ENCODE results near the gene GNG10.

The GNG10 gene

DNA sequence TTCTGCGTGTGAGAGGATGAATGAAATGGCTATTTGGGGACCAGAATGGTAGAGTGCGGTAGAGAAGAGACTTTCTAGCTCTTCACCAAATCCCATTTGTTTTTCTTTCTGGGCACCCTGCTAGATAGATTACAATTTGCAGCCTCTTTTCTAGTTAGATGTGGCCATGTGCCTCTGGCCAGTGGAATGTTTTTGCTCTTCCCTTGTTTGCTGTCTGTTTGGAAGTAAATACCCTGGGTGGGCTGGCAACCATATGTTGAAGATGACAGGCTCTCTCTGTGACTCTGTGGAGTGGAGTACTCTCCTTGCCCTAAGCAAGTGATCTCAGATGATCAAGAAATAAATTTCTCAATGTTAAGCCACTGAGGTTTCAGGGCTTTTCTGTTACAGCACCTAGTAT lies 12.9 kb downstream of the GNG10 start:
- TF ChIP-seq GATA2 (IDR thresholded peaks at IDR 0.05; ENCODE audit: low read depth, low read length) = no peak
- no peak for TF ChIP-seq GATA3 (IDR thresholded peaks at IDR 0.05; ENCODE audit: low read depth, low read length)

DNA sequence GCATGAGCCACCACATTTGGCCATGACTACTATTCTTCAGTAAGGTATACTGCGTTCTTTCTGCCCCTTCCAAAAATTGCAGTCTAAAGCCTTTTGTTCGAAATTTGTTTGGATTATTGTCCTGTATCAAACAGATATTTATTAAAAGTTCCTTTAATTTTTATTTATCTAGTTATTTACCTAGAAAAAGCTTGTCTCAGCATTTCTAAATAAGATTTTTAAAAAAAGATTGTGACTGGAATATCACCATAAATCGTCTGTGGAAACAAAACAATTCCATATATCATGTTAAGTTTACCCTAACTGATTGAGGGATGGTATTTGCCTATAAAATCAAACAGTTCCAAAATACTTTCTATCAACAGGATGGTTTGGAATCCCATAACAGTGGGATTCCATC lies 14.7 kb downstream of the GNG10 start:
- TF ChIP-seq GATA3 (IDR thresholded peaks at IDR 0.05; ENCODE audit: low read depth, low read length) (no peak), GATA2 (IDR thresholded peaks at IDR 0.05; ENCODE audit: low read depth, low read length) (no peak)

- TF ChIP-seq GATA3 (IDR thresholded peaks at IDR 0.05; ENCODE audit: low read depth, low read length) = no peak
- TF ChIP-seq GATA2 (IDR thresholded peaks at IDR 0.05; ENCODE audit: low read depth, low read length) = no peak
Measured at GRCh38 chr9:111678293-111678692, 16.9 kb downstream of the GNG10 start.

DNA sequence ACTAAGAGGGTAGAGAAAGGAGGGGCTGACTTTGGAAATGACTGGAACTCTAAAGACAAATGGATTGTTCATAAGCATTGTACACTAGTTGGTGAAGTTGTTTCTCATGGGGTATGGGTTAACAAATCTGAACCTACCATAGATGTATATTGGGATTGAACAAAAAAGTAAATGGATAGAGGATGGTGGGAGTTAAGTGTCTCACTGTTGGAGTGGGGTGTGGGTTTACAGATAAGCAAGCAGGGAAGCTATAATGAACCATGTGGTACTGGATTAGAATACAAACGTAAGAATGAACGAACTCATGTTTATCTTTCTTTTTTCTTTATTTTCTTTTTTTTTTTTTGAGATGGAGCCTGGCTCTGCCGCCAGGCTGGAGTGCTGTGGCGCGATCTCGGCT lies 17.8 kb downstream of the GNG10 start:
- TF ChIP-seq GATA3 (IDR thresholded peaks at IDR 0.05; ENCODE audit: low read depth, low read length) (no peak), GATA2 (IDR thresholded peaks at IDR 0.05; ENCODE audit: low read depth, low read length) (no peak)

DNA sequence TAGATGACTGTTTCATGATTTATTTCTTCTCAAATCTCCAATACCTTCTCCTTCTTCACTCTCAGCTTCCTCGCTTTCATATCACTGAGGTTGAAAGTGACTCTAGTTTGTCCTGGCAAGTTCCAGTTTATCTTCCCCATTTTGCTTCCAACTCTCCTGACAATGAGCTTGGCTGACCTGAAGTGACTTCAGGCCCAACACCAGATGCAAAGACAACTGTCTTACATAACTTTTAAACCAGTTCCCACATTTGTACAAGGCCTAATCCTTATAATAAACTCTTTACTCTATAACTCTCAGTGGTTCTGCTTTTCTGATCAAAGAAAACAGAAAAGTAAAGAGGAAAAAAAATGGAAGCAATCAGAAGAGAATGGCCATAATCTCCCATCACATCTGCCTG lies 22.0 kb downstream of the GNG10 start:
- TF ChIP-seq GATA2 (IDR thresholded peaks at IDR 0.05; ENCODE audit: low read depth, low read length) = no peak
- no peak for TF ChIP-seq GATA3 (IDR thresholded peaks at IDR 0.05; ENCODE audit: low read depth, low read length)

DNA sequence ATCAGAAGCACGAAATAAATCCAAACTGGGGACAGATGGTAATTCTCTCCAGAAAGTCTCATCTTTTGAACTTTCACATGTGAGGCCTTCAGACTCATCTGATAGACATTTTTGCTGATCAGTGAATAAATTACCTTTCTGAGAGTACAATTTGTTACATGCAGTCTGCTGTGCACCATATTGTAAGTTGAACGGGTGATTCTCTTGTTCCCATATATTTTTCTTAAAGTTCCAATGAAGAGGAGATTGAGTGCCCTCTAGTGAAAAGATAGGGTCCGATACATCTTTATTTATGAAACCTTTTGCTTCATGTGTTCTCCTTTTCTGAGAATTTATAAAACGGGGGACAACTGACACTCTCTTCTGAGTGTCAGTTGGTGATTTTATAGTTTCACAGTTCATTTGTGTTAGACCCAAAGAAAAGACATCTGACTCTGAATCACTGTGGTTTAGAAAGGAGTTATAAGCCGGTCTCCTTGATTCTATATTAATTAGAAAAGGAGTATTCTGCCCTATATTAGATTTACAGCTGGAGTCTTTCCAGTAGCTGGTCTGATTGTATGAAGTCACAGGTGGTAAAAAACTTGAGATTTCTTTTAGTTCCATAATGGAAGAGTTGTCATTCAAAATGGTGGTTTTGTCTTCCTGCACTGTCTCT lies 30.4 kb downstream of the GNG10 start:
- TF ChIP-seq GATA3 (IDR thresholded peaks at IDR 0.05; ENCODE audit: low read depth, low read length) = no peak
- TF ChIP-seq GATA2 (IDR thresholded peaks at IDR 0.05; ENCODE audit: low read depth, low read length) = no peak

- TF ChIP-seq GATA2 (IDR thresholded peaks at IDR 0.05; ENCODE audit: low read depth, low read length) = no peak
- no peak for TF ChIP-seq GATA3 (IDR thresholded peaks at IDR 0.05; ENCODE audit: low read depth, low read length)
Measured at GRCh38 chr9:111696796-111697195, 35.4 kb downstream of the GNG10 start.

- TF ChIP-seq GATA2 (IDR thresholded peaks at IDR 0.05; ENCODE audit: low read depth, low read length) = no peak
- no peak for TF ChIP-seq GATA3 (IDR thresholded peaks at IDR 0.05; ENCODE audit: low read depth, low read length)
Measured at GRCh38 chr9:111700776-111701175, 39.4 kb downstream of the GNG10 start.

DNA sequence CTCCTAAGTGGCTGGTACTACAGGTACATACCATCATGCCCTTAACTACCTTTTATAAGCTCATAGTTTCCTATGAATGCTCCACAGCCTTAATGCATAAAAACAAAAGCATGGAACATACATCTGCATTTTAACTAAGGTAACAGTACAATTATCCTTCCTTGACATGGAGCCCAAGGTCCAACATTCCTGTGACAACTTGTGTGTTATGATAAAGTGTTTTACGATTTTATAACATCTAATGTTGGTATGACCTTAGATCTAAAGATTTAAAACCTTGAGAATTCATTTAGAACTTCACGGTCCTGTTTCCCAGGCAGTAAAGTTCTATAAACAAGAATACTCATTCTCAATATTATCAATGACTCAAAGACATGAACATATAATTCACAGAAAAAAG lies 43.1 kb downstream of the GNG10 start:
- TF ChIP-seq GATA3 (IDR thresholded peaks at IDR 0.05; ENCODE audit: low read depth, low read length) (no peak), GATA2 (IDR thresholded peaks at IDR 0.05; ENCODE audit: low read depth, low read length) (no peak)

DNA sequence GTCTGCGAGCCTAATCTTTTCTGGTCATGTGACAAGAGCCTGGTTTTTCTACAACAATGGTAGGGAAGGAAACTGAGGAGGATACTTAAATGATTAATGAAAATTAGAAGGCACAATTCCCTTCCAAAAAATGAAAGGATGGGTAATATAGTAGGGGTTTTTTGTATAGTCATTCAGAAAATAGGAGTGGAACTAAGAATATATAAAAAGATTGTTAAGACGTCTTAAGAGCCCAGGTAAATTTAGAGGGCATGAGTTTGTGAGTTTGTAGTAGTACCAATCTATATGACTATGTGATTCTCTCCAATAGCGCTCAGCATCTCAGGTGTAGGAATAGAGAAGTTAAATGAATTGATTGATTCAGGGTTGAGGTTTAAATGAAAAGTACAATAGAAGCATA lies 50.1 kb downstream of the GNG10 start:
- TF ChIP-seq GATA3 (IDR thresholded peaks at IDR 0.05; ENCODE audit: low read depth, low read length) = no peak
- no peak for TF ChIP-seq GATA2 (IDR thresholded peaks at IDR 0.05; ENCODE audit: low read depth, low read length)

- TF ChIP-seq GATA2 (IDR thresholded peaks at IDR 0.05; ENCODE audit: low read depth, low read length) (no peak), GATA3 (IDR thresholded peaks at IDR 0.05; ENCODE audit: low read depth, low read length) (no peak)
Measured at GRCh38 chr9:111712369-111712768, 51.0 kb downstream of the GNG10 start.

- TF ChIP-seq GATA2 (IDR thresholded peaks at IDR 0.05; ENCODE audit: low read depth, low read length) (no peak), GATA3 (IDR thresholded peaks at IDR 0.05; ENCODE audit: low read depth, low read length) (no peak)
Measured at GRCh38 chr9:111715471-111715870, 54.1 kb downstream of the GNG10 start.

GRCh38 chr9:111719541-111719940 lies 58.1 kb downstream of the GNG10 start:
- TF ChIP-seq GATA3 (IDR thresholded peaks at IDR 0.05; ENCODE audit: low read depth, low read length) = no peak
- no peak for TF ChIP-seq GATA2 (IDR thresholded peaks at IDR 0.05; ENCODE audit: low read depth, low read length)

Measured in SH-SY5Y (cell line).